HG02759 (cell line): ENCODE results near the gene USP24.
"Not testable (repeated sequence)": the region's sequence is repeated elsewhere in the genome, so short reads cannot be mapped to it uniquely, and the experiment has no call there.

ENCODE experiments used
- ATAC-seq: cut with Tn5 transposase; IDR thresholded peaks from one replicate; pipeline ENCODE4 v1.9.1; 2021; ENCODE audit warnings: mild to moderate bottlenecking, moderate library complexity; ENCODE audit not compliant: unreplicated experiment

USP24 gene

DNA sequence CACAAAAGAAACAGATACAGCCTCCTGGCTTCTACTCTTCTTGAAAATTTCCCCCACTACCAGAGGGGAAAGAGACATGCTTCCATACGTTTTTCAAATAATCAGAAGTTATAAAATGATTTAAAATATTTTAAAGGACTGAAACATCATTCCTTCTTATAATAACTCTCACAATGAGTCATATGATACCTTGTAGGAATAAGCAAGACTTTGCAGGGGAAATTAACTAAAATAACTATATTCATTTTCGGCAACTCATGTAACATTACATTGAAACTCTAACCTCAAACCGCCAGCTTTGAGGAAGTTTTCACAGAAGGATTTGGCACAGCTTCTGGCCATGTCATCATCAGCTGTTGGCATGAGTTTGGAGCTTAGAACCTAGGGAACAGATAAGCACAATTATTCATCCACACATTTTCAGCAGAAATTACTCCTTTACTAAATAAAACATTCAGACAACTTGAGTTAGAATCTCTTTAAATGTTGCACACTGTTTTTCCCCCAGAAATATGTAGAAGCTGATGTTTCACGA lies 85.9 kb downstream of the USP24 start:
- no peak for ATAC-seq

DNA sequence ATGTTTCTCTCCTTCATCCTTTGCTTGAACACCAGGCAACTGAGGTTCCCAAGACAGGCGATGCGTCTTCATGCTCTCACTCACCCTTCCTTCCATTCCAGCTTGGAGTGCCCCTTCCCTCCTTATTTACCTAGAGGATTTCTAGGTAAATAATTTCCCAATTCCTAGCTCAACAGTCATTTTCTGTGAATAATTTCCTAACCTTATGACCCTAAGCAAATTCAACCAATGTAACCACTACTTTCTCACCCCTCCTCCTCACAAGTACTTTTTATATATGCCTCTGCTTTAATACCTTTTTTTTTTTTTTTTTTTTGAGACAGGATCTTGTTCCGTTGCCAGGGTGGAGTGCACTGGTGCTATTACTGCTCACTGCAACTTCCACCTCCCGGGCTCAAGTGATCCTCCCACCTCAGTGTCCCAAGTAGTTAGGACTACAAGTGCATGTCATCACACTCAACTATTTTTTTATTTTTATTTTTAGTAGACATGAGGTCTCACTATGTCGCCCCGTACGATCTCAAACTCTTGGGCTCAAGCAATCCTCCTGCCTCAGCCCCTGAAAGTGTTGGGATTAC lies 86.7 kb downstream of the USP24 start:
- peak; percentile 14 for ATAC-seq

DNA sequence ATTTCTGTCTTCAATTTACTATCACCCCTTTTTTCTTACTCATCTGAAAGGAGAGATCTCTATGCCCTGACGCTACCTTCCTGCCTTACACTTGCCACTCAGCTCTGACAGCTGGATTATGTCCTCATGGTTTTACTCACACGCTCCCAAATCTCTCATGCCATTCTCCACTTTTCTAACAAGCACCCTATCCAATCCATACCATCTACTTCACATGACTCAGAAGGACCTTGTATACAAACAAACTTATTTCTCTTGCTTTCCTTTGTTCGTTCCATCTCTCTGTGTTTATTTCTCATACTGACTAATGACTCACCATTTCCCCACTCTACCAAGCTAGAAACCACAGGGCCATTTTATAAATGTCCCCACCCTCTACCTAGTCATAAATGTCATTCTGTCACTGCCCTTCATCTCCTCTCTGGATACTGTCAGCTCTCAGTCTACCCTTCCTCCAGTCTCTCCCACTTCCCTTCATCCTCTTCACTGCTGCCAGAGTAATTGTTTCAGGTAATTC lies 87.3 kb downstream of the USP24 start:
- peak; percentile 79 for ATAC-seq

DNA sequence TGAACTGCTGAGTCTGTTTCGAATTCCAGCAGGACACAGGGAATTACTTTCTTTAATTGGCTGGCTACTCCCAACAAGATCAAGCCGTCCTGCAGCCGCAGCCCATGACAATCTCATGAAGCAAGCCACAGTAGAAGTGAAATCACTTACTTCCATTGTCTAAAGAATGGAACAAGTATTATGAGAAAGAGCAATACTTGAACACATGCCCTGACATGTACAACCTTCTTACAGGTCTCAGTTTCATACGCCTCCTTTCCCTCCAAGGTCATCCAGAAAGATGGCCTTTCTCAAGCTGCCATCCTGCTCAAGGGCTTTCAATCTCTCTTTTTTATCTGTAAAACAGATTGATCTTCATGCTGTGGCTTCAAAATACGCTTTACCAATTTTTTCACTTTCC lies 90.7 kb downstream of the USP24 start:
- ATAC-seq, result no peak

DNA sequence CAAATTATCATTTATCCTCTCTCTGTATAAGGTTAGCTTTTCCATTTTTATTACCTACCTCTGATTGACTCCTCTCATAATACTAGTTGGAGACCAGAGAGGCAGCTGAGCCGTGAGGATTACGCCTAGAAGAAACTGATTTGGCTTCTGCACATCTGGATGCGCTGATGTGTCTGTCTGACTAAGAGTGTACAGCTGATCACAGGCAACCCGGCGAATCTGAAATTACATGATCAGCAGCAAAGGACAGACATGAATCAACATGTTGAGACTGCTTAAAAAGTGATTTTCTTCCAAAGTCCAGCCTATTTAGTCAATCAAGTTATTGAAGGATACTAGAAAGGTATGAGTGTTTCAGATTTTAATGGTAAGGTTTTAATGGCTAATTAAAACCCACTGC lies 94.6 kb downstream of the USP24 start:
- ATAC-seq, result no peak

DNA sequence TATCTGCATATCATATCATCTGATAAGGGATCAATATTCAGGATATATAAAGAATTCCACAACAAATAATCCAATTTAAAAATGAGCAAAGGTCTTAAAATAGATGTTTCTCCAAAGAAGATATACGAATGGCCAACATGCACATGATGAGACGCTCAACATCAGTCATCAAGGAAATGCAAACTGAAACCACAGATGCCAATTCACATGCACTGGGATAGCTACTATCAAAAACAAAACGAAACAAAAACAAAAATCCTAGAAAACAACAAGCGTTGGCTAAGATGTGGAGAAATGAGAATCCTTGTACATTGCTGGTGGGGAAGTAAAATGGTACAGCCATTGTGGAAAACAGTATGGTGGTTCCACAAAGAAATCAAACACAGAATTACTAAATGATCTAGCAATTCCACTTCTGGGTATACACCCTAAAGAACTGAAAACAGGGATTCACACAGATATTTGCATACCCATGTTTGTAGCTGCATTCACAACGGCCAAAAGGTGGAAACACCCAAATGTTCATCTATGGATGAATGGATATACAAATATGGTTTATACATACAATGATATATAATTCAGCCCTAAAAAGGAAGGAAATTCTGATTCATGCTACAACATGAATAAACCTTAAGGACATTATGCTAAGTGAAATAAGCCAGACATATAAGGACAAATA lies 96.4 kb downstream of the USP24 start:
- no peak for ATAC-seq

DNA sequence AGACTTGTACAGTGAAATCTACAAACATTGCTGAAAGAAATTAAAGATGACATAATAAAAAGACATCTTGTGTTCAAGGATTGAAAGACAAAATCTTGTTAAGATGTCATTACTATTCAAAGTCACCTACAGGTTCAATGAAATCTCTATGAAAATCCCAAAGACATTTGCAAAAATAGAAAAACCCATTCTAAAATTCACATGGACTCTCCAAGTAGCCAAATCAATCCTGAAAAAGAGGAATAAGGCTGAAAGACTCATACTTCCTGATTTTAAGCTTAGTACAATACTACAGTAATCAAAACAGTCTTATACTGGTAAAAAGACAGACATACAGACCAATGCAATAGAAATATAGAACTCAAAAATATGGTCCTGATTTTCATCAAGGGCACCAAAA lies 97.2 kb downstream of the USP24 start:
- ATAC-seq, result no peak

DNA sequence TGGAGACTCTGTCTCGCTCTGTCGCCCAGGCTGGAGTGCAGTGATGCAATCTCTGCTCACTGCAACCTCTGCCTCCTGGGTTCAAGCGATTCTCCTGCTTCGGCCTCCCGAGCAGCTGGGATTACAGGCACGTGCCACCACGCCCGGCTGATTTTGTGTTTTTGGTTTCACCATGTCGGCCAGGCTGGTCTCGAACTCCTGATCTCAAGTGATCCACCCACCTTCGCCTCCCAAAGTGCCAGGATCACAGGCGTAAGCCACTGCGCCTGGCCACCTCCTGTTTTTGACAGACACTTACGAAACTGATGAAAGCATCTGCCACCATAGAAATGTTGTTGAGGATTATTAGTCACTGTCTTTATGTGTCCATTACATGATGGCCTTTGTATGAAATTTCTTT lies 106.2 kb downstream of the USP24 start:
- not testable (repeated sequence) for ATAC-seq

DNA sequence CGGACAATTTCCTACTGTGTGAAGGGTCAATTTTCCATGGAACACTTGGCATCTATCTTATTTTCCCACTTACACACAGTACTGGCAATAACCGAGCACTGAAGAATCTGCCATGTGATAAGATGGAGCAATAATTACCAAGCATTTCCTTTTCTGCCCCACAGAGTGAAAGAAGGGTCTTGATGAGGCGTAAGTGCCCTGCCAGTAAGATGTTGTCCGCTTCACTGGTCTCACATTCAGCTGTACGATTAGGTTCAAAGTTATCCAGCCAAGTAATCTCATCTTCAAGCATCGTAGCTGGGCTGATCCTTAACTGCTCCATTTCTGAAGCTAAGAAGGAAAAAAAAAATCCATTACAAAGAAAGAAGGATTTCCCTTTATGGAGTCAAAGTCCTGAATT lies 108.1 kb downstream of the USP24 start:
- ATAC-seq, result no peak

DNA sequence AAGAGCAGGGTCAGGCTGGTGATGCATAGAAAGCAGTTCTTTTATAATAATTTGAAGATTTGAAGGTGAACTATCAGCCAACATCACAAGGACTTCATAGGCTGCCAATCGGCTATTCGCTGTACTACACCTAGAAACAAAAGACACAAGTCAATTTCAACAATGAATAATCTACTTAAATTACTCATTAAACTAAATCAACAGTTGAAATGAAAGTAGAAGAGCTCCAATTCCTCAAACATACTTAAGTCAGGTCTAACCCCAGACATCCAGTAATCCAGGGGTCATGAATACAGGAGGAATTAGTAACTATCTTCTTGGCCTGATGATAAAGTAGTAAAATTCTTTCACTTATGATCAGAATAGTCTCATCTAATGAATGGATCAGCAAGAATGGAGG lies 111.3 kb downstream of the USP24 start:
- no peak for ATAC-seq

DNA sequence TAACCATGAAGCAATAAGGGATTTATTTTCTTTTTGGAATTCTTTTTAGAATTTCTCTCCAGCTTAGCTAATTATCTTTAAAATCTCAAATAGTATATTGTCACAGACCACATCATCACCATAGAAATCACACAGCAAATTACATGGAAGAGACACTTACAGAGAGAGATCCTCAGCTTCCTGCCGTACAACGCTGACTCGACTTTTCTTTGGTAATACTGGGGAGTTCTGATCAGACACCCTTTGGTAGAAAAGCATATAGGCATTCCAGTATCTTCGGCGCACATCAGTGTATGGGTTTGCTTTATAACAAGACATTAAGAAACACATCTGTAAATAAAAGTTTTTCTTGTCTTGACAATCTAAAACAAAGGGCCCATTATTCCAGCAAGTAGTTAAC lies 120.1 kb downstream of the USP24 start:
- no peak for ATAC-seq

DNA sequence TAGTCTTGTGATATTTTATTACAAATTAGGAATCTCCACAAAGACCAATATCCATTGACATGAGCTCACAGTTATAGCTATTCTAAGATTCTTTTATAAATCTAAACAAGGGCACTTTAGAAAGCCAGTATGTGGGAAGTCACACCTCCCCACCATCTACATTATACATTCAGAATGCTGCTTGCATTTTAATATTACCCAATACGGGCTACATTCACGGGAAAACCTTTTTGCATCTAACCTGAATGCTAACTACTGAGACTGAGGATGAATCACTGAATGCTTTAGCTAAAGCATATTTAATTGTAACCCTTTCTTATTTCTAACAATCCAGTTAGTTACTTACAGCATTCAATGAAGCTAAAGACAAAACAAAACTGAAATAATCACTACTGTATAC lies 122.7 kb downstream of the USP24 start:
- ATAC-seq, result no peak

DNA sequence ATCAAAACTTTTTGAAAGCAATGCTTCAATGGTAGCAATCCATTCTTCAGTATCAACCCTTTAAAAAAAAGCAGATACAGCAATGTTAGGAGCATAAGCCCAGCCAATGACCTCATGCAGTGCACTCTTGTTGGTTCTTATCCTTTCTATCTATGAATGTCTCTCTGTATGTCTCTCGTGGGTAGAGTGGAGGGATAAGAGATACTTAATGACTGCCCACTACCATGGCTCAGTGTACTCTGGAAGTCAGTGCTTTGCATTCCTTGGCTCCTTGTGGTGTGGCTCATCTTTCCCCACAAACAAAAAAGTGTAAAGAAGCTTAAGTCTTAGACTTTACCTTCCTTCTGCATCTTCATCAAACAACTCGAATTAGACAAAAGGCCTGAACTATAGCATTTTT lies 125.5 kb downstream of the USP24 start:
- no peak for ATAC-seq

DNA sequence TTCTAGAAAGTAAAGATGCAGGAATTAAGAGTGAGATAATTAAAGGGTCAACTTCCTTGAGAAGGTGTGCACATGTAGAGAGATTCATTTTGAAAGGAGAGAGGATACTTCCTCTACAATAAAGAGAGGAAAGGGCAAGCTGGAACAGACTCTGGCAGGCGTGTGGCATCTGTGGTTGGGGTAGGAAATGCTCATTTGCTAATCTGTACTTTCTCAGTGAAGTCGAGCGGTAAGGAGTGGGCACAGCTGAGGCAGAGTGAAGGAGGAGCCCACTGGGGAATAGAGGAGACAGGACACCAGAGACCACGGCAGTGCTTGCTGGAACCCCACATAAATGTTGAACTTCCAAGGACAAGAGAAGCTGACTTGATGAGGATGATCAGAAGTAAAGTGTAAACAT lies 126.8 kb downstream of the USP24 start:
- ATAC-seq, result no peak

DNA sequence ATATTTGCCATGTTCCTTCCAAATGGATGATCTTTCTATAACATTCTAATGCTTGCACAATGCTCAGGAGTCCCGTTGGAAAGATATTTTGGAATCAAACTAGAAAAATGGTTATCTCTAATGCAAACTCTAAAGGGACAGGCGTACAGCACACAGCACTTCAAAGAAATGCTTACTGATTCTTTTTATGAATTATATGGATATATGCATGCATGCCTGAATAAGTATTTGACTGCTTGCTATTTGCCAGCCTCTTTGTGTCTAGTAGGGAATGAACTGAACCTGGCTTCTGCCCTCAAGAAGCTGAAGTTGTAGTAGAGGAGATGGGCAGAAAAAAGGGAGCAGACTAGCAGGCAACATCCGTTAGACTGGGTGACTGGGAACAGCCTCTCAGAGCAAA lies 127.7 kb downstream of the USP24 start:
- no peak for ATAC-seq

DNA sequence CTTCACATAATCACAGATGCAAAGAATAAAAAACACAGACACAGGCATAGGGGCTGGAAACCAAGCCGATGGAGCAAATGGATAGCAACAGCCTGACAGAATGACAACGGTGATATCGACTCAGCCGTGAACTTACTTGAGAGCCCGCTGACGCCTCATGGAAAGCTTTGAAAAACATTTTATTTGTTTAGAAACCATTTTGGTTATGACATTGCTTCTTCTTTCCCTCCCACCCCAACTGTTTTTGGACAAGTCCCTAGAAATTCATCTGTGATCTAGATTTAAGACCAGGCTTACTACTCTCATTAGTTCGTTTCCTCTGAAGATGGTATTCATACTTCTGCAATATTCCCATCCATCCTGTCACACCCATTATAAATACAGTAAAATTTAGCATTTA lies 130.9 kb downstream of the USP24 start:
- ATAC-seq, result no peak

DNA sequence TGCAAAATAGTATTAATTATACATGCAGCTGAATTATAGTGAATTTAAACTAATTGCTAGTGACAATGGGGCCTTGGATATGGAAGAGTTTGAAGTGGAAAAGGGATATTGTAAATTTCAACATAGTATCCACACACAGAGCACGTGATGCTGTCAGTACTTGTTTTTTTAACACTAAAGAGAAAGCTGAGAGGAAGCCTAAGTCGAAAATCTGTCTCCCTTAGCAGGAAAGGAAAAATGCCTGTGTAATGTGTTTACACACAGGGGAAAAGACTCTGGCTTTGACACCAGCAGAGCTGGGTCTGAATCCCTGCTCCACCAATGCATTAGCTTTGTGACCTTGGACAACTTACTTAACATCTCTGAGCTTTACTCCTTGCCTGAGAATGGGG lies 133.3 kb downstream of the USP24 start:
- ATAC-seq, result no peak

DNA sequence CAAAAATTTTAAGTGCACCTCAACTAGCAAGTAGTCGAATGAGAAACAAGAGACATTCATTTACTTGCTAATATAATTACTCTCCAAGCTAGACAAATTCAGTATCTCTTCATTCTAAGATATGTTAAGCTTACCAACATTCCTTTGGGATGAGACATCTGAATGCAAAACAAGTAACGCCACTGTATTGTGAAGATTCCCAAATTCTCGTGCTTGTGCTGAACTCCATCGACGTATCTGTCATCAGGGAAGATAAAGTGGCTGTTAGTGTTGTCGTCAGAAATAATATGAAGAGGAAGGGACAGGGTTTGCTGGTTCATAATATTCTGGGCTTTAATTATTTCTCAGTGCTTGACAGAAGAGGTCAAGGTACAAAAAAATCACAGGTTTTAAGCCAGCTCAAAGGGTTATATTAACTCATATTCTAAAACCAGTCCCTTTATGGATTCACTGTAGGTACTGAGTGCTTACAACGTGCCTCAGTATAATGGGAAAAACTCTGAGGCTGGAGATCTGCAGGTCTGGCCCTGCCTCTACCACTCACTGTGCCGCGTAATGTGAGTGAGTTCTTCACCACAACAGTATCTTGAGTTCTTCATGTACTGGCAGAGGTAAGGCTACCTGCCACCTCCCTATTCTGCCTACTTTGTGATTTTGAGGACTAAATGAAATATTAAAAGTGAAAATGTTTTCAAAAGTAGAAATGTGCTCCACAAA lies 133.8 kb downstream of the USP24 start:
- ATAC-seq, result no peak

DNA sequence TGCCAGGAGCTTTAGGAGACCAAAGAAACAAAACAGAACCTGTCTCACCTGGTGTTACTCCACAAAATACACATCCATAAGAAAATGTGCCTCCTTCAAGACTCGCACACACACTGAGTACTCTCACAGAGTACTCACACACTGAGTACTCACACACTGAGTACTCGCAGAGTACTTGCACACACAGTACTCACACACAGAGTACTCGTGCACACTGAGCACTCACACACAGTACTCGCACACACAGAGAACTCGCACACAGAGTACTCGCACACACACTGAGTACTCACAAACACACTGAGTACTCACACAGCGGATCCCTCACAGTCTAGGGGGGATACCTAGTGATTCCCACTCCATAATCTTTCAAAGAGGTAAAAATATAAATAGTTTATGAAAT lies 135.5 kb downstream of the USP24 start:
- no peak for ATAC-seq

DNA sequence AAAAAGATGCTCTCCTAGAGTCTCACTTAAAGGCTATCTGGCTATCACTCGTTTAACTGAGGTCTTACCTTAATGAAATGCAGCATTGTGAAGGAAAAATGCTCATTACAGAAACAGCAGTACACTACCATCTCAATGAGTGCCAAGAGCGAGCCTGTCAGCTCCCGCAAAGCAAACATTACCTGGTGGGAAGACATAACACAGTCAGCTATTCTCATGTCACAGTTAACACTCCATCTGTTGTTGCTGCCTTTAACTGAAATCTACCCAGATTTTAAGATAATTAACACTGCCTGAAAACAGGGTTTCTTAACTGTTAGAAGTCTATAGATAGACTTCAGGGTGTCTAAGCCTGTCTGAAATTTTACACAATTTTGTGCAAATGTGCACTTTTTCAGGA lies 136.7 kb downstream of the USP24 start:
- no peak for ATAC-seq

DNA sequence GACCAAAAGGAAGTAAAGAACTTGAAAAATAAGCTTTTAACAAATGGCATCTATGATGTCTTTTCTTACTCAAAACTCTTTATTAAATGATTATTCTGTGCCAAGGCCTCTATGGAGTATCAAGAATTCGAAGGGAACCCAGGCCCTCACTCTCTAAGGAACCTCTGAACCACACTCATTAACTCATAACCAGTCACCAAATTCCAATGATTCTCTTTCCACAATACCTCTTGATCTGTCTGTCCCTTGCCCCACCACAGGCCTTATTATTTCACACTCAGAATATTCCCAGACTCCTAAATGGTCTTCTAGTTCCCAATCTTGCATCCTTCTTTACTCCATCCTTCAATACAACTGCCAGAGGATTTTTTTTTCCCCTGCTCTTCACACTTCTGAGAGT lies 138.8 kb downstream of the USP24 start:
- ATAC-seq, result no peak

DNA sequence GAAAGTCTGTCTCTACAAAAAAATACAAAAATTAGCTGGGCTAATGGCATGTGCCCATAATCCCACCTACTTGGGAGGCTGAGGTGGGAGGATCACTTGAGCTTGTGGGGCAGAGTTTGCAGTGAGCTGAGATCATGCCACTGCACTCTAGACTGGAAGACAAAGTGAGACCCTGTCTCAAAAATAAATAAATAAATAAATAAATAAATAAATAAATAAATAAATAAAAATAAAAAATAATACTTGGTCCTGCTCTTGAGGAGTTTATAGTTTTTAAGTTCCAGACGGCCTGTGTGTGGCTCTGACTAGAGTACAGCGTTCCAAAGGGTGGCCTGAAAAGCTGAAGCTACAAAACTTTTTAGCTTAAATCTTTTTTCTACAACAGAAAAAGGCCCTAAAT lies 140.7 kb downstream of the USP24 start:
- ATAC-seq, result no peak
